IMR-90 (cell line): ENCODE data around the gene NPFFR1. TPM values are rescaled to one million over a fixed set of nuclear protein-coding genes. Genes with fewer than 3 reads are reported as not detected.

Experiments
- ATAC-seq: fragments of 200-7000 bp; cut with Tn5 transposase; 2 replicates; pipeline ENCODE4 v1.9.1; 2020; ENCODE audit warnings: low read depth, mild to moderate bottlenecking, moderate library complexity
- BruUV-seq: library from RNA; stranded (reverse); fragments of 400-500 nt; replicated peaks from 2 replicates; lab custom pipeline; 2021; lab: Mats Ljungman, UMichigan
- CTCF ChIA-PET: fragments of 300-600 bp; formaldehyde crosslinking; extraction: SDS; loops from one replicate; lab custom pipeline; 2021; ENCODE audit warnings: antibody characterized with exemption; lab: Yijun Ruan, JAX
- POLR2A ChIA-PET: fragments of 300-600 bp; sonication (Branson Sonifier 250); formaldehyde crosslinking; loops from one replicate; lab custom pipeline; 2022; ENCODE audit warnings: antibody characterized with exemption; ENCODE audit not compliant: unreplicated experiment; lab: Charles Lee
- DNase-seq: peaks from one replicate; pipeline ENCODE4 v3.0.0; 2013
- H2AFZ ChIP-seq: replicated peaks from 2 replicates; pipeline ENCODE3; 2013; ENCODE audit warnings: low read length, mild to moderate bottlenecking; ENCODE audit not compliant: poor library complexity
- H2AK5ac ChIP-seq: 2 replicates; pipeline ENCODE4 v1.6.1; 2013; ENCODE audit warnings: low read depth, low read length, inconsistent platforms
- H2AK9ac ChIP-seq: replicated peaks from 2 replicates; pipeline ENCODE3; 2013; ENCODE audit warnings: mild to moderate bottlenecking, low read depth, low read length, moderate library complexity; ENCODE audit not compliant: poor library complexity
- H2BK120ac ChIP-seq: 2 replicates; pipeline ENCODE4 v1.6.1; 2013; ENCODE audit warnings: low read depth, low read length, inconsistent platforms
- H2BK15ac ChIP-seq: 3 replicates; pipeline ENCODE4 v1.6.1; 2013; ENCODE audit warnings: low read depth, low read length, inconsistent platforms
- H2BK20ac ChIP-seq: 2 replicates; pipeline ENCODE4 v1.6.1; 2013; ENCODE audit warnings: low read depth, mild to moderate bottlenecking, inconsistent platforms, low read length, moderate library complexity
- H2BK5ac ChIP-seq: 2 replicates; pipeline ENCODE4 v1.6.1; 2013; ENCODE audit warnings: mild to moderate bottlenecking, low read depth, low read length, inconsistent platforms; ENCODE audit not compliant: poor library complexity, severe bottlenecking
- H3K14ac ChIP-seq: replicated peaks from 2 replicates; pipeline ENCODE4 v1.6.1; 2013; ENCODE audit warnings: low read depth, low read length, inconsistent platforms
- H3K18ac ChIP-seq: 2 replicates; pipeline ENCODE4 v1.6.1; 2013; ENCODE audit warnings: low read depth, low read length, control low read depth
- H3K23ac ChIP-seq: 2 replicates; pipeline ENCODE4 v1.6.1; 2013; ENCODE audit warnings: low read depth, low read length, inconsistent platforms
- H3K27ac ChIP-seq: 2 replicates; pipeline ENCODE4 v1.5.1; 2013; ENCODE audit warnings: mild to moderate bottlenecking, control low read depth, low read length; ENCODE audit not compliant: insufficient read depth
- H3K27me3 ChIP-seq: 2 replicates; pipeline ENCODE4 v1.6.1; 2013; ENCODE audit warnings: low read length; ENCODE audit not compliant: control insufficient read depth, insufficient read depth
- H3K36me3 ChIP-seq: 2 replicates; pipeline ENCODE4 v1.6.1; 2013; ENCODE audit warnings: low read length, mixed read lengths; ENCODE audit not compliant: control insufficient read depth, insufficient read depth
- H3K4ac ChIP-seq: 2 replicates; pipeline ENCODE4 v1.6.1; 2013; ENCODE audit warnings: low read depth, low read length, inconsistent platforms
- H3K4me1 ChIP-seq: 2 replicates; pipeline ENCODE4 v1.6.1; 2013; ENCODE audit warnings: low read length, mixed read lengths; ENCODE audit not compliant: control insufficient read depth, insufficient read depth
- H3K4me2 ChIP-seq: 2 replicates; pipeline ENCODE4 v1.6.1; 2013; ENCODE audit warnings: low read depth, mild to moderate bottlenecking, control low read depth, low read length, moderate library complexity
- H3K4me3 ChIP-seq: 2 replicates; pipeline ENCODE4 v1.5.1; 2013; ENCODE audit warnings: low read depth, mild to moderate bottlenecking, control low read depth, low read length, moderate library complexity; ENCODE audit not compliant: insufficient read depth
- H3K56ac ChIP-seq: 2 replicates; pipeline ENCODE4 v1.6.1; 2013; ENCODE audit warnings: low read length, inconsistent platforms; ENCODE audit not compliant: insufficient read depth; ENCODE audit errors: extremely low read depth
- H3K79me1 ChIP-seq, 2 experiments: 2 replicates each; pipeline ENCODE4 v1.6.1; 2013; ENCODE audit warnings: low read length in 2 of 2, inconsistent platforms in 1 of 2, low read depth in 1 of 2
- H3K9ac ChIP-seq: 2 replicates; pipeline ENCODE4 v1.6.1; 2013; ENCODE audit warnings: low read depth, low read length, control low read depth
- H3K9me1 ChIP-seq: 2 replicates; pipeline ENCODE4 v1.6.1; 2013; ENCODE audit warnings: low read length, inconsistent platforms; ENCODE audit not compliant: insufficient read depth
- H3K9me3 ChIP-seq: 2 replicates; pipeline ENCODE4 v1.6.1; 2013; ENCODE audit warnings: low read length; ENCODE audit not compliant: control insufficient read depth, insufficient read depth
- H4K20me1 ChIP-seq: 2 replicates; pipeline ENCODE4 v1.6.1; 2013; ENCODE audit warnings: low read length, inconsistent platforms; ENCODE audit not compliant: insufficient read depth
- H4K5ac ChIP-seq: 2 replicates; pipeline ENCODE4 v1.6.1; 2013; ENCODE audit warnings: mild to moderate bottlenecking, low read depth, low read length, control low read depth
- H4K8ac ChIP-seq, 2 experiments: 2 replicates each; pipeline ENCODE4 v1.6.1; 2013; ENCODE audit warnings: low read depth in 2 of 2, low read length in 2 of 2, control low read depth in 1 of 2, inconsistent platforms in 1 of 2
- H4K91ac ChIP-seq: 2 replicates; pipeline ENCODE4 v1.6.1; 2013; ENCODE audit warnings: low read depth, low read length, inconsistent platforms; ENCODE audit not compliant: insufficient read depth
- BHLHE40 ChIP-seq: fragments of 150-350 bp; IDR thresholded peaks from 2 replicates; pipeline ENCODE4 v1.6.1; 2016; ENCODE audit warnings: mild to moderate bottlenecking, low read depth, low read length
- MAZ ChIP-seq: IDR thresholded peaks from 2 replicates; pipeline ENCODE4 v1.6.1; 2012; ENCODE audit warnings: low read depth, mild to moderate bottlenecking, low read length, improper control_type of control experiment, moderate library complexity, borderline replicate concordance
- RFX5 ChIP-seq: IDR thresholded peaks from 2 replicates; pipeline ENCODE4 v1.8.0; 2012; ENCODE audit warnings: low read depth, mild to moderate bottlenecking, low read length, moderate library complexity
- WGBS, 2 experiments: methylation state at CpG; one replicate each; pipeline versions ENCODE4 v1.1.5 to v1.1.7; 2013; ENCODE audit warnings: missing lambda C conversion rate in 2 of 2; ENCODE audit not compliant: insufficient read length in 1 of 2; ENCODE audit errors: extremely low coverage in 2 of 2; 5-methylcytosine and 5-hydroxymethylcytosine counted together
- dilution Hi-C: fragments of 300-500 bp; cut with HindIII; formaldehyde crosslinking; loops from one replicate; pipeline ENCODE4 v1.14.3; 2018; ENCODE audit warnings: low sequenced_read_pairs; ENCODE audit not compliant: unreplicated experiment
- in situ Hi-C: fragments of 300-500 bp; cut with MboI; formaldehyde crosslinking; loops from 3 replicates; pipeline ENCODE4 v1.14.3; 2019; ENCODE audit warnings: low sequenced_read_pairs, inconsistent platforms, mixed read lengths
- intact Hi-C: fragments of 100-400 bp; cut with micrococcal nuclease; formaldehyde crosslinking; loops from 2 replicates; pipeline ENCODE4 v1.10.0; 2022
- polyA plus RNA-seq, 3 experiments: library from polyadenylated mRNA; depleted of rRNA; stranded (reverse); fragments of >200 nt; gene quantifications; 2 replicates each; pipeline ENCODE4 v1.2.3, GENCODE V29; 2012; ENCODE audit warnings: low replicate concordance in 1 of 3
- total RNA-seq: library from RNA; depleted of rRNA; stranded (reverse); fragments of >200 nt; gene quantifications from 2 replicates; pipeline ENCODE4 v1.2.3, GENCODE V29; 2012

The NPFFR1 gene
- total and polyA plus RNA-seq, 2 of the 4 experiments (the other 2 are of a cell fraction) = not detected

DNA sequence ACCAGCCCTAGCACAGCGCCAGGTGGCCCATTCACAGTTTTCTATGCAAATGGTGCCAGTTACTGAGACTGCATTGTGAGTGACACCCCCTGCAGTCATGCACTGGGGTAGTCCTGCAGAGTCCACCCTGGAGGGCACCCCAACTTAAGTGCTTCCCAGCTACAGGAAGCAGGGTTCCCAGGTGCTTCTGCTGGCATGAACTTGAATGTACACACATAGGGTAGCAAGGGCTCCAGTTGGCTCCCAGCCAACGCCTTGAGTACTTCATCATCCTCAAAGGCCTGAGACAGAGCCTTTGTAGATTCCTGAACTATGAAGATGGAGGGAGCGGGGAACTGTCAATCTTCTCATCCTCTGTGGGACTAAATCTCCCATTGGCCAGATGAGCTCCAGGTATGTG, 11.5 kb upstream of the NPFFR1 start:
- CTCF ChIA-PET = no interaction called here

More for the DNA sequence above, 11.5 kb upstream of the NPFFR1 start:
- POLR2A ChIA-PET = no interaction called here
- Histone ChIP-seq H3K79me1 (no peaks in the 10 kb centered on the region), H4K20me1 (no peaks in the 10 kb centered on the region; the same call in 1 of the 2 replicates), H4K91ac (no peak overlapping the region), H2AK5ac (peak overlapping the region; percentile 20; the same call in 1 of the 2 replicates), H3K36me3 (peaks cover 4% of the 10 kb centered on the region; the same call in 1 of the 2 replicates), H3K9ac (no peak overlapping the region), H2BK15ac (no peak overlapping the region; the same call in 2 of the 3 replicates), H3K18ac (no peak overlapping the region), H3K4me1 (no peaks in the 10 kb centered on the region; the same call in none of the 2 replicates), H2BK20ac (no peak overlapping the region), H3K9me1 (peaks cover 8% of the 10 kb centered on the region), H2BK120ac (no peak overlapping the region), H3K27me3 (no peaks in the 10 kb centered on the region), H3K14ac (no peak overlapping the region; the same call in 1 of the 2 replicates), H2AK9ac (peak overlapping the region; percentile 40), H3K27ac (no peak overlapping the region), H2AFZ (no peak overlapping the region), H3K4me2 (no peak overlapping the region), H4K8ac (no peak overlapping the region), H3K9me3 (no peaks in the 10 kb centered on the region), H3K4ac (peak overlapping the region; percentile 39; the same call in 1 of the 2 replicates), H2BK5ac (no peak overlapping the region), H3K4me3 (no peak overlapping the region), H3K56ac (no peak overlapping the region), H3K23ac (no peak overlapping the region), H4K5ac (no peak overlapping the region)
- BruUV-seq = no TSS peak
- DNase-seq = no peak
- dilution Hi-C loops = no loop called here
- TF ChIP-seq RFX5 (no peak), MAZ (no peak), BHLHE40 (no peak)
- no peak for ATAC-seq
- intact Hi-C loops = no loop called here
- in situ Hi-C loops = no loop called here
- 100% methylated on average over 1 of the region's 3 CpGs; no CpG with 5 or more reads in 1 of the 2 experiments for WGBS, 2 experiments
